K562 (cell line): ENCODE results near the gene OR5H2. TPM values are rescaled to one million over a fixed set of nuclear protein-coding genes. Genes with fewer than 3 reads are reported as not detected.

Experiments used
- SP2 ChIP-seq: IDR thresholded peaks from 2 replicates; pipeline ENCODE4 v1.6.1; 2011; ENCODE audit warnings: mild to moderate bottlenecking, low read depth, low read length, moderate library complexity; ENCODE audit not compliant: poor library complexity, severe bottlenecking; ENCODE audit errors: extremely low read depth
- TOE1 ChIP-seq, 2 experiments: fragments of 450-650 bp in 1 of 2; sonication (generic) in 1 of 2; formaldehyde crosslinking in 1 of 2; IDR thresholded peaks; 2 replicates each; pipeline versions ENCODE4 v1.7.1 to v1.8.0; 2016 to 2022; ENCODE audit warnings: borderline replicate concordance in 2 of 2, mild to moderate bottlenecking in 2 of 2, antibody characterized with exemption in 1 of 2, inconsistent platforms in 1 of 2, low read depth in 1 of 2, missing genetic modification reagents in 1 of 2, moderate library complexity in 1 of 2
- ZNF224 ChIP-seq: sonication (generic); formaldehyde crosslinking; IDR thresholded peaks from 2 replicates; pipeline ENCODE4 v1.8.0; 2022; ENCODE audit warnings: mild to moderate bottlenecking, missing genetic modification reagents
- polyA plus RNA-seq, 8 experiments: library from polyadenylated mRNA; depleted of rRNA in 4 of 8; stranded (reverse) in 5 of 8; unstranded in 3 of 8; fragments of >200 nt; fragmentation: Nextera tagmentation in 2 of 8; fragmentation: Illumina TruSeq in 1 of 8; extraction: Ambion mirVana in 2 of 8; extraction: Trizol in 1 of 8; gene quantifications; 2 replicates each; pipeline versions ENCODE4 v1.2.1 to v1.2.3, GENCODE V29; 2011 to 2014; ENCODE audit warnings: inconsistent platforms in 1 of 8, missing spikeins in 1 of 8
- total RNA-seq, 7 experiments: library from RNA; depleted of rRNA in 6 of 7; stranded (reverse); fragments of >200 nt in 6 of 7; fragmentation: Illumina TruSeq in 2 of 7; extraction: Trizol in 2 of 7; gene quantifications; 2 replicates each; pipeline versions ENCODE4 v1.2.1 to v1.2.3, GENCODE V29; 2011 to 2021; ENCODE audit warnings: low replicate concordance in 1 of 7
- TF ChIP-seq, protein P1 (sequence below), 2 experiments: fragments of 450-650 bp; IDR thresholded peaks; 2 replicates each; pipeline ENCODE4 v1.6.1; 2016; ENCODE audit warnings: mild to moderate bottlenecking in 2 of 2, borderline replicate concordance in 1 of 2, low read depth in 1 of 2, moderate library complexity in 1 of 2
- TF ChIP-seq, protein P2 (sequence below): fragments of 250-450 bp; sonication (Bioruptor Pico); IDR thresholded peaks from 2 replicates; pipeline ENCODE4 v1.5.0; 2021; ENCODE audit warnings: mild to moderate bottlenecking, borderline replicate concordance

The OR5H2 gene
- total and polyA plus RNA-seq, 9 of the 15 experiments (the other 6 are each of a cell fraction or from before 2014, with no cell fraction given), result not detected

DNA sequence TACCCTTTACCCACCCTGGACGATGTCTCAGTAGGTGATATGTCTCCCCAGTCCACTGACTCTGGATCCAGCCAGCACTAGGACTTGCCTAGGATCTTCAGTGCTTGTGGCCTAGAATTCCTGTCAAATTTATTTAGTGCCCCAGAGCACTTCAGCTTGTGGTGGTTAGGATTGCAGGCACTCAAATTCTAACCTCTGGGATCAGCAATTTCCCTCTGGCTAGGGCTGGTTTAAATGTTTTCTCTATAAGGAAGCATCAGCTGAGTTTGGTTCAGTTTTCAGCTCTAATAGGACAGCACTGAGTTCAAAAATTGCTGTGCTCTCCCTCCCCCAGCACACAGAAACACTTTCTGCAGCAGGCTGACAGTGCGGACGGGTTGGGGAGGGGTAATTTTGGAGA is 10.2 kb upstream of the OR5H2 start (continued):
- TF ChIP-seq, protein P1, sequence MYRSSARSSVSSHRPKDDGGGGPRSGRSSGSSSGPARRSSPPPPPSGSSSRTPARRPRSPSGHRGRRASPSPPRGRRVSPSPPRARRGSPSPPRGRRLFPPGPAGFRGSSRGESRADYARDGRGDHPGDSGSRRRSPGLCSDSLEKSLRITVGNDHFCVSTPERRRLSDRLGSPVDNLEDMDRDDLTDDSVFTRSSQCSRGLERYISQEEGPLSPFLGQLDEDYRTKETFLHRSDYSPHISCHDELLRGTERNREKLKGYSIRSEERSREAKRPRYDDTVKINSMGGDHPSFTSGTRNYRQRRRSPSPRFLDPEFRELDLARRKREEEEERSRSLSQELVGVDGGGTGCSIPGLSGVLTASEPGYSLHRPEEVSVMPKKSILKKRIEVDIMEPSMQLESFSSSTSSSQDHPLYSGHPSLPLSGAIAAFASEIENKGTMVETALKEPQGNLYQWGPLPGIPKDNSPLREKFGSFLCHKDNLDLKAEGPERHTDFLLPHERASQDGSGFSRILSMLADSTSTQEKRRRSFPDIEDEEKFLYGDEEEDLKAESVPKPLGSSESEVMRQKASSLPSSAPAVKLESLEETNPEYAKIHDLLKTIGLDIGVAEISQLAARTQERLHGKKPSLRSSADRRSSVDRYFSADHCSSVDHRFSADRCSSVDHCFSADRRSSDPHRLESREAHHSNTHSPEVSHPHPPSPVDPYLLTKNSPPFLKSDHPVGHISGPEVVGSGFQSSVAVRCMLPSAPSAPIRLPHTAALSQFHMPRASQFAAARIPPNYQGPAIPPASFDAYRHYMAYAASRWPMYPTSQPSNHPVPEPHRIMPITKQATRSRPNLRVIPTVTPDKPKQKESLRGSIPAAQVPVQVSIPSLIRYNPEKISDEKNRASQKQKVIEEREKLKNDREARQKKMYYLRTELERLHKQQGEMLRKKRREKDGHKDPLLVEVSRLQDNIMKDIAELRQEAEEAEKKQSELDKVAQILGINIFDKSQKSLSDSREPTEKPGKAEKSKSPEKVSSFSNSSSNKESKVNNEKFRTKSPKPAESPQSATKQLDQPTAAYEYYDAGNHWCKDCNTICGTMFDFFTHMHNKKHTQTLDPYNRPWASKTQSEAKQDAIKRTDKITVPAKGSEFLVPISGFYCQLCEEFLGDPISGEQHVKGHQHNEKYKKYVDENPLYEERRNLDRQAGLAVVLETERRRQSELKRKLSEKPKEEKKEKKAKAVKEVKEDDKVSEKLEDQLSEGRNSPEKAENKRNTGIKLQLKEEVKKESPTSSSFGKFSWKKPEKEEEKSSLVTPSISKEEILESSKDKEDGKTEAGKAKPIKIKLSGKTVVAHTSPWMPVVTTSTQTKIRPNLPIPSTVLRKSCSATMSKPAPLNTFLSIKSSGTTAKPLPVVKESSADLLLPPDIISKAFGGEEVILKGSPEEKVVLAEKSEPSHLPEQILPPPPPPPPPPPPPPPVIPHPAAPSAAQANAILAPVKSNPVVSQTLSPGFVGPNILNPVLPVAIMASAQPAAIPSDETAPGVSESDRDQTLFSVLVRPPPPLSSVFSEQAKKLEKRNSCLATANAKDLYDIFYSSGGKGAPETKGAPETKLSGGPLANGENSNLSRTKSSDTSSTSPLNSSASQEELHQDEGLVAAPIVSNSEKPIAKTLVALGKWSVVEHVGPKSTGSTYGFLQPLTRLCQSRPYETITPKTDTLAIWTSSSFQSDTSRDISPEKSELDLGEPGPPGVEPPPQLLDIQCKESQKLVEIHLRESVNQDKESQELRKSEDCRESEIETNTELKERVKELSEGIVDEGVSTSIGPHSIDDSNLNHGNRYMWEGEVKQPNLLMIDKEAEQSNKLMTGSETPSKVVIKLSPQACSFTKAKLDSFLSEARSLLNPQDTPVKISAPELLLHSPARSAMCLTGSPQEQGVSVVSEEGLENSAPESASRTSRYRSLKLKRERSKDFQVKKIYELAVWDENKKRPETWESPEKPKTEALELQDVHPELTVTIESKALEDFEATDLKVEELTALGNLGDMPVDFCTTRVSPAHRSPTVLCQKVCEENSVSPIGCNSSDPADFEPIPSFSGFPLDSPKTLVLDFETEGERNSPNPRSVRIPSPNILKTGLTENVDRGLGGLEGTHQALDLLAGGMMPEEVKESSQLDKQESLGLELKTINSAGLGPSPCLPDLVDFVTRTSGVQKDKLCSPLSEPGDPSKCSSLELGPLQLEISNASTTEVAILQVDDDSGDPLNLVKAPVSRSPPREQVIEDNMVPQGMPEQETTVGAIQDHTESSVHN (IDR thresholded peaks at IDR 0.05; ENCODE audit: borderline replicate concordance in 1 of 2, low read depth in 1 of 2), result no peak
- TF ChIP-seq SP2 (no peak), TOE1 (IDR thresholded peaks at IDR 0.05; ENCODE audit: borderline replicate concordance) (no peak), TOE1 (CRISPR knock-in tag; IDR thresholded peaks at IDR 0.05; ENCODE audit: borderline replicate concordance, low read depth) (no peak), ZNF224 (CRISPR knock-in tag) (no peak)
- TF ChIP-seq, protein P2, sequence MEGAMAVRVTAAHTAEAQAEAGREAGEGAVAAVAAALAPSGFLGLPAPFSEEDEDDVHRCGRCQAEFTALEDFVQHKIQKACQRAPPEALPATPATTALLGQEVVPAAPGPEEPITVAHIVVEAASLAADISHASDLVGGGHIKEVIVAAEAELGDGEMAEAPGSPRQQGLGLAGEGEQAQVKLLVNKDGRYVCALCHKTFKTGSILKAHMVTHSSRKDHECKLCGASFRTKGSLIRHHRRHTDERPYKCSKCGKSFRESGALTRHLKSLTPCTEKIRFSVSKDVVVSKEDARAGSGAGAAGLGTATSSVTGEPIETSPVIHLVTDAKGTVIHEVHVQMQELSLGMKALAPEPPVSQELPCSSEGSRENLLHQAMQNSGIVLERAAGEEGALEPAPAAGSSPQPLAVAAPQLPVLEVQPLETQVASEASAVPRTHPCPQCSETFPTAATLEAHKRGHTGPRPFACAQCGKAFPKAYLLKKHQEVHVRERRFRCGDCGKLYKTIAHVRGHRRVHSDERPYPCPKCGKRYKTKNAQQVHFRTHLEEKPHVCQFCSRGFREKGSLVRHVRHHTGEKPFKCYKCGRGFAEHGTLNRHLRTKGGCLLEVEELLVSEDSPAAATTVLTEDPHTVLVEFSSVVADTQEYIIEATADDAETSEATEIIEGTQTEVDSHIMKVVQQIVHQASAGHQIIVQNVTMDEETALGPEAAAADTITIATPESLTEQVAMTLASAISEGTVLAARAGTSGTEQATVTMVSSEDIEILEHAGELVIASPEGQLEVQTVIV, result no peak
